ENCODE results near the gene PTTG2. TPM values are rescaled to one million over a fixed set of nuclear protein-coding genes. Genes with fewer than 3 reads are reported as not detected.
A peak's percentile ranks its signal among the peaks of the same experiment; 100 is the strongest.

The PTTG2 gene
- total RNA-seq, 2 donors from 2014 or later, result 2.6 TPM; not detected in 1

- DNase-seq (ENCODE audit: low spot score), result no peak
- H3K27me3 ChIP-seq (replicated peaks; ENCODE audit: insufficient read depth), result no peaks in the 10 kb centered on the region
- no peaks in the 10 kb centered on the region for H3K36me3 ChIP-seq
- intact Hi-C loops (cut with DNase I), result no loop called here
- peaks cover 8% of the 10 kb centered on the region for H3K4me1 ChIP-seq (replicated peaks)
- H3K9me3 ChIP-seq, result no peaks in the 10 kb centered on the region
- no peak overlapping the region for H3K4me3 ChIP-seq
- peak overlapping the region in 1 of 2 donors; percentile 73 for H3K27ac ChIP-seq
- TF ChIP-seq CTCF (IDR thresholded peaks at IDR 0.05) (no peak), POLR2A (IDR thresholded peaks at IDR 0.05) (no peak), POLR2AphosphoS5 (IDR thresholded peaks at IDR 0.05) (no peak)
- WGBS, result 41% methylated on average over 3 of the region's 3 CpGs
Measured at GRCh38 chr4:38004062-38004461, 43.9 kb downstream of the PTTG2 start.

- H3K4me1 ChIP-seq (replicated peaks), result peaks cover 8% of the 10 kb centered on the region
- peak overlapping the region; percentile 16 to 73 for H3K27ac ChIP-seq
- intact Hi-C loops (cut with DNase I), result no loop called here
- no peak for DNase-seq (ENCODE audit: low spot score)
- H3K27me3 ChIP-seq (replicated peaks; ENCODE audit: insufficient read depth), result no peaks in the 10 kb centered on the region
- no peaks in the 10 kb centered on the region for H3K9me3 ChIP-seq
- 60% methylated on average over 6 of the region's 6 CpGs for WGBS
- H3K36me3 ChIP-seq, result no peaks in the 10 kb centered on the region
- no peak overlapping the region for H3K4me3 ChIP-seq
- no peak for TF ChIP-seq POLR2AphosphoS5 (IDR thresholded peaks at IDR 0.05)
- TF ChIP-seq POLR2A (IDR thresholded peaks at IDR 0.05), result no peak
- TF ChIP-seq CTCF (IDR thresholded peaks at IDR 0.05), result no peak
Measured at GRCh38 chr4:38004887-38005286, 44.7 kb downstream of the PTTG2 start.

- Histone ChIP-seq H3K4me1 (replicated peaks) (peaks cover 13% of the 10 kb centered on the region), H3K36me3 (no peaks in the 10 kb centered on the region), H3K4me3 (no peak overlapping the region), H3K27ac (peak overlapping the region in 1 of 2 donors; percentile 73), H3K27me3 (replicated peaks; ENCODE audit: insufficient read depth) (no peaks in the 10 kb centered on the region), H3K9me3 (no peaks in the 10 kb centered on the region)
- intact Hi-C loops (cut with DNase I), result no loop called here
- TF ChIP-seq POLR2A (IDR thresholded peaks at IDR 0.05) (no peak), POLR2AphosphoS5 (IDR thresholded peaks at IDR 0.05) (no peak), CTCF (IDR thresholded peaks at IDR 0.05) (no peak)
- no peak for DNase-seq (ENCODE audit: low spot score)
- 71% methylated on average over 3 of the region's 3 CpGs for WGBS
Measured at GRCh38 chr4:38005637-38006036, 45.4 kb downstream of the PTTG2 start.

- H3K4me3 ChIP-seq, result no peak overlapping the region
- no peaks in the 10 kb centered on the region for H3K36me3 ChIP-seq
- WGBS, result 79% methylated on average over 5 of the region's 5 CpGs
- no peak for DNase-seq (ENCODE audit: low spot score)
- H3K27ac ChIP-seq, result peak overlapping the region in 1 of 2 donors; percentile 16
- intact Hi-C loops (cut with DNase I), result no loop called here
- peaks cover 13% of the 10 kb centered on the region for H3K4me1 ChIP-seq (replicated peaks)
- no peaks in the 10 kb centered on the region for H3K9me3 ChIP-seq
- no peaks in the 10 kb centered on the region for H3K27me3 ChIP-seq (replicated peaks; ENCODE audit: insufficient read depth)
- TF ChIP-seq POLR2A (IDR thresholded peaks at IDR 0.05) (no peak), POLR2AphosphoS5 (IDR thresholded peaks at IDR 0.05) (no peak), CTCF (IDR thresholded peaks at IDR 0.05) (no peak)
Measured at GRCh38 chr4:38007645-38008044, 47.4 kb downstream of the PTTG2 start.

- Histone ChIP-seq H3K27ac (peak overlapping the region in 1 of 2 donors; percentile 16), H3K27me3 (replicated peaks; ENCODE audit: insufficient read depth) (no peaks in the 10 kb centered on the region), H3K36me3 (no peaks in the 10 kb centered on the region), H3K4me1 (replicated peaks) (peaks cover 13% of the 10 kb centered on the region), H3K9me3 (no peaks in the 10 kb centered on the region), H3K4me3 (no peak overlapping the region)
- DNase-seq (ENCODE audit: low spot score), result no peak
- TF ChIP-seq POLR2A (IDR thresholded peaks at IDR 0.05), result no peak
- TF ChIP-seq CTCF (IDR thresholded peaks at IDR 0.05), result no peak
- TF ChIP-seq POLR2AphosphoS5 (IDR thresholded peaks at IDR 0.05), result no peak
- 98% methylated on average over 3 of the region's 3 CpGs for WGBS
- intact Hi-C loops (cut with DNase I), result no loop called here
Measured at GRCh38 chr4:38008571-38009021, 48.4 kb downstream of the PTTG2 start.
